Stimulated activated CD4-positive, alpha-beta T cell treated with anti-CD3 and anti-CD28 coated beads, TNF-alpha, amount 100 ng/mL, for 24 hours (primary cell): ENCODE data around the gene MACF1.
"Not testable (repeated sequence)": the region's sequence is repeated elsewhere in the genome, so short reads cannot be mapped to it uniquely, and the experiment has no call there.

Experiments used
- DNase-seq, 3 experiments: peaks; one replicate each; pipeline ENCODE4 v3.0.0-alpha.2; 2020; ENCODE audit warnings: low read depth in 3 of 3

Gene MACF1

DNA sequence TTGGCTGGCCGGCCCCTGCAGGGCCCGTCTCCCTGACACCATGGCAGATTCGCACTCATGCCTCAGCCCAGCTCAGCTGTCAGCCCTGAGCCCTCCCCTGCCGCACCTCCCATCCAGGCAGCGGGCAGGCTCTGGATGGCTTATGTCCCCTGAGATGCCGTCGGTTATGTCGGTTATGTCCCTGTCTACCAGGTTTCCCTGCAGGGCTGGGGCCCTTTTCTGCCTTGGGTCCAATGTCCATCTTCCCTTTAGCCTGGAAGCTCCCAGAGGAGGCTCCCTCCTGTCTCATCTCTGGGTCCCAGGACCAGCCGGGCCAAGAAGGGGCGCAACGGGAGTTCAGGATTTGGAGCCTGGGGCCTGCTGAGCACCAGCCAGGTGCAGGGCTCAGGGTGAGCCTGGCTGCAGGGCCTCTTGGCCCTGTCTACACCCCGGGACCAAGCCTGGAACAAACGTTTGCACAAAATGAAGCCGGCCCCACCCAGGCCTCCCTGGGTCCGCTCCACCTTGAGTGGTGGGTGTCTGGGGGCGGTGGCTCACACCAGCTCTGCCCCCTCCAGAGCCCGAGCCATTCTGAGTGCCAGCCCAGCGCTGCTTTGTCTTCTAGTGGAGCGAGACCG is 306.2 kb downstream of the MACF1 start:
- DNase-seq, result not testable (repeated sequence)

DNA sequence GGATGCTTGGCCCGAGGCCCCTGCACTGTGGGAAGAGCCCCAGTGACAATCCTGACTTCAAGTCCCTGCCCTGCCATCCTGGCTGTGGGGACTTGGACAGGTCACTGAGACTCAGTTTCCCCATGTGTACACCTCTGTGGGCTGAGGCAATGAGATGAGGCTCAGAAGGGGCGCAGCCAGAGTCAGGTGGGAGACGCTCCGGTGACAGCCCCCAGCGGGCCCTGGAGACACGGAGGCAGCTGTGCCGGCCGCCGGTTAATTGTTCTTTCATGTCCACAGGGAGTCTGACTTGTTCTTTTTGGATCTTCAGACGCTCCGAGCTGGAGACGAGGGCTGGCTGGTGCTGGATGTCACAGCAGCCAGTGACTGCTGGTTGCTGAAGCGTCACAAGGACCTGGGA is 307.0 kb downstream of the MACF1 start:
- not testable (repeated sequence) for DNase-seq

DNA sequence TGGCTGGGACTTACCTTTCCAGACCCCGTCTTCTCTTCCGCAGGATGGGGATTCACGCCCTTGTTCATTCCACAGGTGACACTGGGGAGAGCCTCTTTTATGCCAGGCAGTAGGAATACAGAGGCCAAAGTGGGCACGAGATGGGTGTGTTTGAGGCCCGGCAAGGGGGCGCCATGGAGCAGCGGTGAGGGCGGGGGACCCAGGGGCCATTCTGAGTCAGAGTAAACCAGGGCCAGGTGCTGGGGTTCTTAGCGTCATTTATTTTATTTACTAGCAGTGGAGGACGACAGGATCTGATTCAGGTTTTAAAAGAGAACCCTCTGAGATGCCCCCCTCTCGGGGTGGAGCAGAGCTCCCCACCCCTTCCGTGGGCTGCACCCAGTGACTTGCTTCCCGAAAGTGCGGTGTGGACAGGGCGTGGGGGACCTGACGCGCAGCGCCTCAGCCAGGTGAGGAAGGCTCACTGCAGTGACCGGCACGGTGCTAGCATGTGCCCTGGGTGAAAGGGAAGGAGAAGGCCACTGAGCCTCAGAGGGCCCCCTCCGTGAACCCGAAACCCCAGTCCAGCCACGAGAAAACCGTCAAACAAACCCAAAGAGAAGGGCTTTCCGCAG is 307.8 kb downstream of the MACF1 start:
- DNase-seq, result not testable (repeated sequence)

DNA sequence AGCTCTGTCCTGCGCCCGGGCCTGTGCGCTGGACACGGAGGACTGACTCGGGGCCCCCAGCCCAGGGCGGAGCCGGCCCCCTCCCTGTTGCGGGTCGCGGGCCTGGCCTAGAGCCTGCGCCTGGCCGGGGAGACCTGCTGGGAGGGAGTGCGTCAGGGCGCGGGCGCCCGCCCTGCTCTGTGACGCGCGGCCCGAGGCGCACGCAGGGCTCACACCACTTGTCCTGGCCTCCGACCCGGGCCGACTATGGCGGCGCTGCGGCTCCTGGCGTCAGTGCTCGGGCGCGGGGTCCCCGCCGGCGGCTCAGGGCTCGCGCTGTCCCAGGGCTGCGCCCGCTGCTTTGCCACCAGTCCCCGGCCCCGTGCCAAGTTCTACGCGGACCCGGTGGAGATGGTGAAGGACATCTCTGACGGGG is 310.2 kb downstream of the MACF1 start:
- not testable (repeated sequence) for DNase-seq

DNA sequence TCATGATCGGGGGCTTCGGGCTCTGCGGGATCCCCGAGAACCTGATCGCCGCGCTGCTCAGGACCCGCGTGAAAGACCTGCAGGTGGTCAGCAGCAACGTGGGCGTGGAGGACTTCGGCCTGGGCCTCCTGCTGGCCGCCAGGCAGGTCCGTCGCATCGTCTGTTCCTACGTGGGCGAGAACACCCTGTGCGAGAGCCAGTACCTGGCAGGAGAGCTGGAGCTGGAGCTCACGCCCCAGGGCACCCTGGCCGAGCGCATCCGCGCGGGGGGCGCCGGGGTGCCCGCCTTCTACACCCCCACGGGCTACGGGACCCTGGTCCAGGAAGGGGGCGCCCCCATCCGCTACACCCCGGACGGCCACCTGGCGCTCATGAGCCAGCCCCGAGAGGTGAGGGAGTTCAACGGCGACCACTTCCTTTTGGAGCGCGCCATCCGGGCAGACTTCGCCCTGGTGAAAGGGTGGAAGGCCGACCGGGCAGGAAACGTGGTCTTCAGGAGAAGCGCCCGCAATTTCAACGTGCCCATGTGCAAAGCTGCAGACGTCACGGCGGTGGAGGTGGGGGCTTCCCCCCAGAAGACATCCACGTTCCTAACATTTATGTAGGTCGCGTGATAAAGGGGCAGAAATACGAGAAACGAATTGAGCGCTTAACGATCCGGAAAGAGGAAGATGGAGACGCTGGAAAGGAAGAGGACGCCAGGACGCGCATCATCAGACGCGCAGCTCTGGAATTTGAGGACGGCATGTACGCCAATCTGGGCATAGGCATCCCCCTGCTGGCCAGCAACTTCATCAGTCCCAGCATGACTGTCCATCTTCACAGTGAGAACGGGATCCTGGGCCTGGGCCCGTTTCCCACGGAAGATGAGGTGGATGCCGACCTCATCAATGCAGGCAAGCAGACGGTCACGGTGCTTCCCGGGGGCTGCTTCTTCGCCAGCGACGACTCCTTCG is 310.9 kb downstream of the MACF1 start:
- peak in 1 of 3 experiments; percentile 44 for DNase-seq

DNA sequence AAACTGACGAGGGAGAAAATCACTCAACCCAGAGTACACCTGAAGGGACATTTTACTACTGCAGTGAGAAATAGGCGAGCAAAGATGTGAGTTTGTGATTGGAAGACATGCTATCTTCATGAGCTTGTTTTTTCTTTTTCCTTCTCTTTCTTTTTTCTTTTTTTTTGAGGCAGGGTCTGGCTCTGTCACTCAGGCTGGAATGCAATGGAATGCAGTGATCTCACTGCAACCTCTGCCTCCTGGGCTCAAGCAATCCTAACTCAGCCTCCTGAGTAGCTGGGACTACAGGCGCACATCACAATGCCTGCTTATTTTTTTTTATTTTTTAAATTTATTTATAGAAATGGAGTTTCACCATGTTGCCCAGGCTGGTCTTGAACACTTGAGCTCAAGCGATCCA is 312.3 kb downstream of the MACF1 start:
- DNase-seq, result not testable (repeated sequence)

DNA sequence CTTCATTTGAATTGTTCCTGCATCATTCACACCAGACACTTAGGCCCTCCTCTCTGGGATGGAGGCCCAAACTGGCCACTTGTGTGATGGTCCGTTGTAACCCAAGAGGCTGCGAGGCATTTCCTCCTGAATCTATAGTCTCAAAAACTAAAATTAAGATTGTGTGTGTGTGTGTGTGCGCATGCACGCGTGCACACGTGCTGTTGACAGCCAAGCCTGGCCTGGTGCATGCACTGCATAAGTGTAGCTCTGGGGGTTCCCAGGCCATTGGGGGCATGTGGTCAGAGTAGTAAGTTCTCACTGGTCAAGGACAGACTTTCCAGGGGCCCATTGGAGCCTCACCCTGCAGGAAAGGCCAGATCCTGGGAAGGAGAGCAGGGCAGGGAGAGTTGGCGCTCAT is 313.4 kb downstream of the MACF1 start:
- not testable (repeated sequence) for DNase-seq

DNA sequence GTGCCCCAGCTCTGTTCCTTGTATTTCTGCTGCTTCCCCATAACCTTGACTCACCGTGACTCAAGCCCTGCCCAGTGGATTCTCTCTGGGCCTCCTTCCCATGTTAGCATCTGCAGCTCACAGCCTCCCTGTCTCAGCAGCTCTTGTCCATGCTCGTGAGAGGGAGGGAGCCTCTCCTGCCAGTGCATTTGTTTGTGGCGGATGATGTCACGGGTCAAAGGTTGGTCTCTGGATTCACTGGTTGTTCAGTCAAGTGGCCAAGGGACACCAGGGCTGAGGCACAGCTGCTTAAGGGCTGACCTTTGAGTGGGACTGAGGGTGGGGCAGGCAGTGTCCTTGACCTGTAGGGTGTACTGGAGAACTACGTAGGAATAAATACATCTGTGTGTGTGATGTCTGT is 314.9 kb downstream of the MACF1 start:
- DNase-seq, result not testable (repeated sequence)

DNA sequence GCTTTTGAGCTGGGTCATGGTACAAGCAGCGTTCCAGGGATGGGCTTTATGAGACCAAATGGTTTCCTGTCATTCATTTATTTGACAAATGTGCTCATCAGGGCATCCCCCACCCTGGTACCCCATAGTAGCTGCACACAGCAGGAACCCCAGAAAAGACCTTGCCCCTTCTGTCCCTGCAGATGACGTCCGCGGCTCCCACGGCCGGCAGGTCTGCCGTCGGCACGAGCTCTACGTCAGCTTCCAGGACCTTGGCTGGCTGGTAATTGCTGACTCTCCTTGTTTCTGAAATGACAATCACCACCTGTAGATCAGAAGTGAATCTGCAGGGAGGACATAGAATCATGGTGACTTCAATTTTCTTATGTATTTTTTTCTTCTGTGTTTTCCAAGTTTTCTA is 317.7 kb downstream of the MACF1 start:
- DNase-seq, result not testable (repeated sequence)

DNA sequence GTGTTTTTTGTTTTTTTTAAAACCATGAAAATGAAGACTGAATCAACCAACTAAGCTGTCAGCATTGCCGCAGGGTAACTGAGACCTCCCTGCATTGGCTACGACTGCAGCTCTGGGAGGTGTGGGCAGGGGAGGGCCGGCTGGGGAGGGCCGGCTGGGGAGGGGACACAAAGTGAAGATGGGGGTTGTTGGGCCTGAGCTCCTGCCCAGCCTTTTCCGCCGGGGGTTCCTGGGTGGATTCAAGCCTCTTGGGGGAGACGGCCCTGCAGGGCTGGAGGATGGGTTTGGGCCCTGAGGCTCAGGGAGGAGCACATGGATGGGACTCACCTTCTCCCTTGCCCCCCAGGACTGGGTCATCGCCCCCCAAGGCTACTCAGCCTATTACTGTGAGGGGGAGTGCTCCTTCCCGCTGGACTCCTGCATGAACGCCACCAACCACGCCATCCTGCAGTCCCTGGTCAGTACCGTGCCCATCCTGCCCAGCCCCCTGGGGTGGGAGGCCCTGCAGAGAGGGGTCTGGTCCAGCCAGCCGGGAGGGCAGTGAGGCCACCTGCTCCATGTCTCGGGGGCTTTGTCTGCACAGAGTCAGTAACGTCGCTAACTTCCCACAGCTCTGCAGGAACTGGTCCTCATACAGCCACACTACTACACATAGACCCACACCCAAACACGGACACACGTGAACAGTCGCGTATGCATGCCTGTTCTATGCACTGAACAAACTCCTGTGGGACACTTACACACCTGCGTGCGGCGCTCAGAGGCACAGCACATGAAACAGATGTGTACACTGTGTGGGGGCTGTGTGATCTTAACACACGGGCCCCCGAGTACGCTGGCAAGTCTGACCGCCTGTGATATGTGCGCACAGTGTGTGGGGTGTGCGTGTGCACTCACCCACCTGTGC is 318.4 kb downstream of the MACF1 start:
- no peak for DNase-seq

DNA sequence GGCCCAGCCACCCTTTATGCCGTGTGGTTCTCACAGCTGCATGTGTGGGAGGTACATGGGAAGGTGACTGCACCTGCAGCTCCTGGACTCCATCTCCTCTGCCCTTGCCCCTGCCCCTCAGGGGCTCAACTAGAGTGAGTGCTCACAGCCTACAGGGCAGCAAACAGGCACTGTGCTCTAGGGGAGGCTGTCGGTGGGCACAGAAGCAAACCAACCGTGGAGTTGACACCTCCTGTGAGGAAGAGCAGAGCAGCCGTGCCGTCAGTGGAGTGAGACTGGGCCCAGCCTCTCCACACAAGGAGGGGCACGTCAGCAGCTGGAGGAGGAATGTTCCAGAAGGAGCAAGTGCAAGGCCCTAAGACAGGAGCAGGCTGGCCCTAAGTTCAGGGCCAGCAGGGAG is 319.7 kb downstream of the MACF1 start:
- no peak for DNase-seq

DNA sequence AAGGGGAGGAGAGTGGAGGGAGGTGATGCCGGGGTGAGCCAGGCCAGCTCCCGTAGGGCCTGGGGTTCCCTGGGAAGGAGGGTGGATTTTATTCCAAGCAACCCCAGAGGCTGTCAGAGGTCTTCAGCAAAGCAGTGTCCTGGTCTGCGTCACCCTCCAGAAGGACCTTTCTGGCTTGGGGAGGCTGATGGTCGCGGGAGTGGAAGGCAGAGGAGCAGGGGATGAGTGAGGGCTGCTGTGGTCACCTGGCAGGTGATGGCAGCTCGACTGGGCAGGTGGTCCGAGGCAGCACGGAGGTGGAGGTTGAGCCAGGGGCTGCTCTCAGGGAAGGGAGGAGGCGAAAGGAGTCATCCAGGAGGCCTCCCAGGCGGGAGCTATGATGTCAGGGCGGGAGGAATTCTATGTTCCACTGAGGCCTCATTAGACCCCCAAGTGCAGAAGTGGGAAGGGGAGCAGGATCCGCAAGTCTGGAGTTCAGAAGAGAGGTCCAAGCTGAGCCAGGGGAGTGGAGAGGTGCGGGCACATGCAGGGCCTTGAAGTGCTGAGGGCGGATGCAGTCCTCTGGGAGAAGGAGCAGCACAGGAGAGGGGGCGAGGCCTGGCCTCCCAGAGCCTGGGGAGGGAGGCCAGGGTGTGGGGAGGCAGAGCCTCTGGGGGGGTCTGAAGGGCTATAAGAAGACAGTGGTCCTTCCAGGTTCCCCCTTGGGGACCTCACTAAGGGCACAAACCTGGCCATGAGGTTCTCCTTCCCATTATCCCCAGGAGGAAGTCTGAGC is 320.3 kb downstream of the MACF1 start:
- no peak for DNase-seq

DNA sequence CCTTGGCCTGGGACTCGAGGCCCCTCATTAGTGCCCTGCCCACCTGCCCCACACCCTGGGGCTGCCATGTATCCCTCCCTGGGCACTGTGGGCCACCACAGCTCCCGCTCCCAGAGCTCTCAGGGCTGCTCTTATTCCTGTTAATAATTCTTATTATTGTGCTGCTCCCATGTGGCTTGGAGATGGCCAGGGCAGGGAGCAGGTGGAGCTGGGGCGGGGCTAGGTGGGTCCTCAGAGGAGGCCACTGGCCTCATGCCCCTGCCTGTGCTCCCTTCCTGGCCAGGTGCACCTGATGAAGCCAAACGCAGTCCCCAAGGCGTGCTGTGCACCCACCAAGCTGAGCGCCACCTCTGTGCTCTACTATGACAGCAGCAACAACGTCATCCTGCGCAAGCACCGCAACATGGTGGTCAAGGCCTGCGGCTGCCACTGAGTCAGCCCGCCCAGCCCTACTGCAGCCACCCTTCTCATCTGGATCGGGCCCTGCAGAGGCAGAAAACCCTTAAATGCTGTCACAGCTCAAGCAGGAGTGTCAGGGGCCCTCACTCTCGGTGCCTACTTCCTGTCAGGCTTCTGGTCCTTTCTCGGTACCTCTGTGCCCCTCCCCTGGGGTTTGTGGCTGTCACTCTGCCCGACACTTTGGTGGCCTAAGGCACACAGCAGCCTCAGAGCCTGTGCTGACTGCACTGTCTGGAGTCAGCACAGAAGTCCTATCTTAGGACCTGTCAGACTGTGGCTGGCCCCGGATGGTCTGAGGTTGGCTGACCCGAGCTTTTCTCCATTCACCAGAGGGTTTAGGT is 321.1 kb downstream of the MACF1 start:
- DNase-seq, result no peak

DNA sequence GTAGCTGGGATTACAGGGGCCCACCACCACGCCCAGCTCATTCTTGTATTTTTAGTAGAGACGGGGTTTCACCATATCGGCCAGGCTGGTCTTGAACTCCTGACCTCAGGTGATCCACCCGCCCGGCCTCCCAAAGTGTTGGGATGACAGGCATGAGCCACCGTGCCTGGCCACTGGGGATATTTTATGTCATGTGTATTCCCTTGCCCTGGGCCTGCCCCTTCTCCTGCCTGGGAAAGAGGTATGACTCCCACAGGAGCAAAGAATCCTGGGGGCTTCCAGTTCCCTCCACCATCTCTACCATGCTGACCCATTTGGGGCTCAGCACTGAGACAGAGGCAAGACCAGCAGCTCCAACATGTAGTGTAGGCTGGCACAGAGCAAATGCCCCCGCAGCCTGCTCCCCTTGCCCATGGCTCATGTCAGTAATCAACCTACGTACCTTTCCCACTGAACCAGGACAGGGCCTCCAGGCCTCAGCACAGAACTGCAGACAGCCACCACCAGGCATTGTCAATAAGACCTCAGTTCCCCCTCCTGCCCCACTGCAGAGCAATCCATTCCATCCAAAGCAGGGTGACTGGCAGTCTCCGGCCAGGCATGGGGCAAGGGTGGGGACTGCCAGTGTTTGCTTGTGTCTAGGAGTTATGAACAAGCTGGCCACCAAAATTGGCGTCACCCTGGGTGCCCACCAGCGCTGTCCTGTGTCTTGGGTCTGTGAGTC is 322.1 kb downstream of the MACF1 start:
- DNase-seq, result no peak

DNA sequence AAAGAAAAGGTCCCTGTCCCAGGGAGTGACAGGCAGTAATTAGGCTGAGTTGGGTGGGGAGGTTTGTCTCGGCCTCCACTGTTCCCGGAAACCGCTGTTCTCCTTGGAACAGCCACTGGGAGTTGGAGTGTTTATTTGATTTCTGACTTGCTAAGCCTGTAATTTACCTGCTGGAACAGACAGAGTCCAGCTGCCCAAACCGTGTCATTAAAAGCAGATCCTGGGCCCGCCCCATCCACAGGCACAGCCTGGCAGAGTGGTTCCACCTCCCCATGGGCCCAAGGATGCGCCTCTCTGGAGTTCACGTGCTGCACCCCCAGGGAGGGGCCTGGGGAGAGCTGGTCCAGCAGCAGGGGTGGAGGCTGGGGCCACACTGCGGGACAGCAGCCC is 322.7 kb downstream of the MACF1 start:
- not testable (repeated sequence) for DNase-seq

DNA sequence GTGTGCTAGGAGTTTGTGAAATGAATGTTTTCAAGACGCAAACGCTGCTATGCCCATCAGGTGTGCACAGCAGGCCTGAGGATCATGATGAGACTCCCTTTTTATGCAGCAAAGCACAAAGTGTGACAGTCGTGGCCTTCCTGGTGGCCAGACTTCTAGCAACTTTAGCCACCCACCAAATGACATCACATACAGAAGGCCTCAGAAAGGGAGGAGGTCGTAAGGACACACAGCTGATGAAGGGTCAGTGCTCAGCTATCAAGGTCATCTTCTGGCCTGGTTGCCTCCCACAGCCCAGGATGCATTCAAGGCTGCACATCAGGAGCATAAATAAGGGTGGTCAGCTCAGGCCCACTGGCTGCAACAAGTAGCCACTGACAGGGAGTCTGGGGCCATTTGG is 323.6 kb downstream of the MACF1 start:
- DNase-seq, result no peak

DNA sequence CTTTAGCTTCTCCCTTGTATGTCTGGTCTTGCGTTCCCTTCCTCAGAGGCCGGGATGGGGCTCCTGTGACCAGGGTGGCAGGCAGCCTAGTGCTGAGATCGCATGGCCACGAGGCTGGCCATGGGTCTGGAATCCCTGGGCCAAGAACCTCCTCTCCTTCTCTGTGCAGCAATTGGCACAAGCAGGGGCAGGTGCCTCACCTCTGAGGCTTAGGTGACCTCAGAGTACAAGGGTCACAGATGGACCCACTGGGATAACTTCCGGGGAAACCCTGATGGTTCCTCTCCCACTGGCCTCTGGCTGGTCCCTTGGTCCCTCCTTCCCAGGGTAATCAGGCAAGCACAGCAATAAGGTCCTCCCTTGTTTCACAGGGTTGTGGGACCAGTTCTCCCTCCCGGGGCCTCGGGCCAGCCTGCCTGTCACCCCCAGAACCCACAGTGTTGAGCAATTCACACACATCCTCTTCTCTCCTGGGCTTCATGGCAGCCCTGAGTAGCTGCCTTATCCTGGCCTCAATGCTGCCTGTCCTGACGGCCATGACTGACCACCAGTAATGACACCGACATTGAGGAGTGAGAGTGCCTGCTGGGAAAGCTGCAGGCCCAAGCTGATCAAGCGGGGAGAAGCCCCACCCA is 325.5 kb downstream of the MACF1 start:
- no peak for DNase-seq

DNA sequence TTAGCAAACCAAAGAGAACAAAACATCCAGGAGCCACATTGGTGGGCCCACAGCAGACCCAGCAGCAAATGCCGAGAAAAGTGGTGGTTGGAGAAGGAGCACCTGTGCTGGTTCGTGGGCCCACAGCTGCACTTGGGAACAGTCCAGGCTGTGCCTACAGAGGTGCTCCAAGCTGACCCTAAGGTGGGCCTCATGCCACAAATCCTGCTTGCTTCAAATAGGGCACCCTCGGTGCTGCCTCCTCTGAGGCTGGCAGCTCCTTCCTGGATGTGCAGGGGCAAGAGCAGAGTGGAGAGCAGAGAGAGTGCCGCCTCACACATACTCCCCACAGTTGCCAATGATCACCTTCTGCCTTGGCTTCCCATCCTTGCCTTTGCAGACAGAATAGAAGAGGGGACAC is 327.0 kb downstream of the MACF1 start:
- DNase-seq, result no peak

DNA sequence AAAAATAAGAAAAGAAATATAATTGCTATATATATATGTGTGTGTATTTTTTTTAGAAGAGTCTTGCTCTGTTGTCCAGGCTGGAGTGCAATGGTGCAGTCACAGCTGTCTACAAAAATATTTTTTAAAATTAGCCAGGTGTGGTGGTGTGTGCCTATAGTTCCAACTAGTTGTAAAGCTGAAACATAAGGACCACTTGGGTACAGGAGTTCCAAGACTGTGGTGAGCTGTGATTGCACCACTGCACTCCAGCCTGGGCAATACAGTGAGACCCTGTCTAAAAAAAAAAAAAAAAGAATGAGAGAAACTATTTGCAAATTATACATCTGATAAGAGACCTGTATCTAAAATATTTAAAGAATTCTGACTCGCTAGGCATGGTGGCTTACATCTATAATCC is 328.9 kb downstream of the MACF1 start:
- DNase-seq, result no peak
